HEK293 (cell line): Measurements from ENCODE around the gene UCHL1.
A peak's percentile ranks its signal among the peaks of the same experiment; 100 is the strongest.

Source experiments
- GFI1B ChIP-seq: fragments of 450-650 bp; formaldehyde crosslinking; IDR thresholded peaks from 2 replicates; pipeline ENCODE4 v1.5.1; 2016; ENCODE audit warnings: missing biosample characterization, missing genetic modification characterization
- HOXA7 ChIP-seq: sonication (generic); formaldehyde crosslinking; IDR thresholded peaks from 2 replicates; pipeline ENCODE4 v1.8.1; 2022; ENCODE audit warnings: missing genetic modification reagents, borderline replicate concordance
- MYNN ChIP-seq: fragments of 450-650 bp; formaldehyde crosslinking; IDR thresholded peaks from 2 replicates; pipeline ENCODE4 v1.5.1; 2016; ENCODE audit warnings: missing biosample characterization, missing genetic modification characterization, borderline replicate concordance
- MZF1 ChIP-seq: fragments of 450-650 bp; formaldehyde crosslinking; IDR thresholded peaks from 2 replicates; pipeline ENCODE4 v1.5.1; 2017; ENCODE audit warnings: missing biosample characterization, missing genetic modification characterization, borderline replicate concordance
- OVOL3 ChIP-seq: fragments of 450-650 bp; formaldehyde crosslinking; IDR thresholded peaks from 2 replicates; pipeline ENCODE4 v1.5.1; 2016; ENCODE audit warnings: missing biosample characterization, missing genetic modification characterization
- SP7 ChIP-seq: fragments of 450-650 bp; formaldehyde crosslinking; IDR thresholded peaks from 2 replicates; pipeline ENCODE4 v1.5.1; 2016; ENCODE audit warnings: missing biosample characterization, missing genetic modification characterization
- TCF7L2 ChIP-seq: IDR thresholded peaks from 2 replicates; pipeline ENCODE4 v1.6.1; 2011; ENCODE audit warnings: low read depth, mild to moderate bottlenecking, inconsistent platforms, low read length, moderate library complexity, borderline replicate concordance
- YY1 ChIP-seq: fragments of 450-650 bp; formaldehyde crosslinking; IDR thresholded peaks from 2 replicates; pipeline ENCODE4 v1.5.1; 2018; ENCODE audit warnings: missing biosample characterization, missing genetic modification characterization
- YY2 ChIP-seq: fragments of 450-650 bp; formaldehyde crosslinking; IDR thresholded peaks from 2 replicates; pipeline ENCODE4 v1.5.1; 2016; ENCODE audit warnings: missing biosample characterization, missing genetic modification characterization
- ZBTB1 ChIP-seq: fragments of 450-650 bp; formaldehyde crosslinking; IDR thresholded peaks from 2 replicates; pipeline ENCODE4 v1.5.1; 2016; ENCODE audit warnings: missing biosample characterization, missing genetic modification characterization
- ZBTB17 ChIP-seq: fragments of 450-650 bp; formaldehyde crosslinking; IDR thresholded peaks from 2 replicates; pipeline ENCODE4 v1.5.1; 2016; ENCODE audit warnings: missing biosample characterization, missing genetic modification characterization
- ZBTB48 ChIP-seq: fragments of 450-650 bp; formaldehyde crosslinking; IDR thresholded peaks from 2 replicates; pipeline ENCODE4 v1.5.1; 2016; ENCODE audit warnings: missing biosample characterization, missing genetic modification characterization
- ZFP69B ChIP-seq: fragments of 450-650 bp; formaldehyde crosslinking; IDR thresholded peaks from 2 replicates; pipeline ENCODE4 v1.5.1; 2016; ENCODE audit warnings: missing biosample characterization, missing genetic modification characterization
- ZNF112 ChIP-seq: fragments of 450-650 bp; formaldehyde crosslinking; IDR thresholded peaks from 2 replicates; pipeline ENCODE4 v1.5.0; 2017; ENCODE audit warnings: missing biosample characterization, missing genetic modification characterization
- ZNF114 ChIP-seq: fragments of 450-650 bp; formaldehyde crosslinking; IDR thresholded peaks from 2 replicates; pipeline ENCODE4 v1.5.0; 2017; ENCODE audit warnings: missing biosample characterization, missing genetic modification characterization
- ZNF155 ChIP-seq: fragments of 450-650 bp; formaldehyde crosslinking; IDR thresholded peaks from 2 replicates; pipeline ENCODE4 v1.5.1; 2016; ENCODE audit warnings: missing biosample characterization, missing genetic modification characterization
- ZNF169 ChIP-seq: fragments of 450-650 bp; formaldehyde crosslinking; IDR thresholded peaks from 2 replicates; pipeline ENCODE4 v1.5.1; 2016; ENCODE audit warnings: missing biosample characterization, missing genetic modification characterization
- ZNF184 ChIP-seq: fragments of 450-650 bp; IDR thresholded peaks from 2 replicates; pipeline ENCODE4 v1.5.1; 2018; ENCODE audit warnings: missing biosample characterization, mild to moderate bottlenecking, missing genetic modification characterization
- ZNF2 ChIP-seq: fragments of 450-650 bp; formaldehyde crosslinking; IDR thresholded peaks from 2 replicates; pipeline ENCODE4 v1.5.1; 2016; ENCODE audit warnings: missing biosample characterization, missing genetic modification characterization
- ZNF221 ChIP-seq: fragments of 450-650 bp; formaldehyde crosslinking; IDR thresholded peaks from 2 replicates; pipeline ENCODE4 v1.5.1; 2017; ENCODE audit warnings: missing biosample characterization, missing genetic modification characterization, borderline replicate concordance
- ZNF239 ChIP-seq: fragments of 450-650 bp; formaldehyde crosslinking; IDR thresholded peaks from 2 replicates; pipeline ENCODE4 v1.5.1; 2016; ENCODE audit warnings: missing biosample characterization, missing genetic modification characterization
- ZNF266 ChIP-seq: fragments of 450-650 bp; formaldehyde crosslinking; IDR thresholded peaks from 2 replicates; pipeline ENCODE4 v1.5.1; 2016; ENCODE audit warnings: missing biosample characterization, missing genetic modification characterization, low read depth
- ZNF366 ChIP-seq: fragments of 450-650 bp; formaldehyde crosslinking; conservative IDR thresholded peaks from 2 replicates; pipeline ENCODE4 v1.5.1; 2016; ENCODE audit warnings: missing biosample characterization, missing genetic modification characterization
- ZNF37A ChIP-seq: fragments of 450-650 bp; IDR thresholded peaks from 2 replicates; pipeline ENCODE4 v1.5.1; 2018; ENCODE audit warnings: missing biosample characterization, missing genetic modification characterization
- ZNF423 ChIP-seq: fragments of 450-650 bp; formaldehyde crosslinking; IDR thresholded peaks from 2 replicates; pipeline ENCODE4 v1.5.1; 2016; ENCODE audit warnings: missing biosample characterization, missing genetic modification characterization
- ZNF654 ChIP-seq: fragments of 450-650 bp; formaldehyde crosslinking; IDR thresholded peaks from 2 replicates; pipeline ENCODE4 v1.5.1; 2016; ENCODE audit warnings: low read depth, missing biosample characterization, missing genetic modification characterization
- ZNF660 ChIP-seq: fragments of 450-650 bp; IDR thresholded peaks from 2 replicates; pipeline ENCODE4 v1.5.1; 2018; ENCODE audit warnings: missing biosample characterization, mild to moderate bottlenecking, missing genetic modification characterization
- ZNF701 ChIP-seq: fragments of 450-650 bp; formaldehyde crosslinking; IDR thresholded peaks from 2 replicates; pipeline ENCODE4 v1.5.1; 2016; ENCODE audit warnings: missing biosample characterization, missing genetic modification characterization
- ZNF707 ChIP-seq: fragments of 450-650 bp; formaldehyde crosslinking; IDR thresholded peaks from 2 replicates; pipeline ENCODE4 v1.5.1; 2016; ENCODE audit warnings: missing biosample characterization, missing genetic modification characterization
- ZNF768 ChIP-seq: fragments of 450-650 bp; formaldehyde crosslinking; IDR thresholded peaks from 2 replicates; pipeline ENCODE4 v1.5.1; 2018; ENCODE audit warnings: missing biosample characterization, mild to moderate bottlenecking, missing genetic modification characterization
- ZNF785 ChIP-seq: fragments of 450-650 bp; formaldehyde crosslinking; IDR thresholded peaks from 2 replicates; pipeline ENCODE4 v1.5.1; 2016; ENCODE audit warnings: missing biosample characterization, missing genetic modification characterization
- ZNF792 ChIP-seq: fragments of 450-650 bp; formaldehyde crosslinking; IDR thresholded peaks from 2 replicates; pipeline ENCODE4 v1.5.1; 2016; ENCODE audit warnings: missing biosample characterization, missing genetic modification characterization
- ZSCAN23 ChIP-seq: fragments of 450-650 bp; formaldehyde crosslinking; IDR thresholded peaks from 2 replicates; pipeline ENCODE4 v1.5.1; 2016; ENCODE audit warnings: missing biosample characterization, missing genetic modification characterization
- TF ChIP-seq, protein P1 (sequence below): fragments of 450-650 bp; formaldehyde crosslinking; IDR thresholded peaks from 2 replicates; pipeline ENCODE4 v1.5.1; 2016; ENCODE audit warnings: missing biosample characterization, missing genetic modification characterization
- TF ChIP-seq, protein P2 (sequence below): fragments of 450-650 bp; formaldehyde crosslinking; IDR thresholded peaks from 2 replicates; pipeline ENCODE4 v1.5.1; 2017; ENCODE audit warnings: missing biosample characterization, missing genetic modification characterization
- TF ChIP-seq, protein P3 (sequence below): fragments of 450-650 bp; formaldehyde crosslinking; IDR thresholded peaks from 2 replicates; pipeline ENCODE4 v1.5.1; 2016; ENCODE audit warnings: missing biosample characterization, missing genetic modification characterization
- TF ChIP-seq, protein P4 (sequence below): fragments of 450-650 bp; formaldehyde crosslinking; IDR thresholded peaks from 2 replicates; pipeline ENCODE4 v1.5.1; 2017; ENCODE audit warnings: missing biosample characterization, missing genetic modification characterization
- TF ChIP-seq, protein P5 (sequence below): fragments of 450-650 bp; formaldehyde crosslinking; IDR thresholded peaks from 2 replicates; pipeline ENCODE4 v1.5.1; 2016; ENCODE audit warnings: missing biosample characterization, missing genetic modification characterization

The UCHL1 gene

DNA sequence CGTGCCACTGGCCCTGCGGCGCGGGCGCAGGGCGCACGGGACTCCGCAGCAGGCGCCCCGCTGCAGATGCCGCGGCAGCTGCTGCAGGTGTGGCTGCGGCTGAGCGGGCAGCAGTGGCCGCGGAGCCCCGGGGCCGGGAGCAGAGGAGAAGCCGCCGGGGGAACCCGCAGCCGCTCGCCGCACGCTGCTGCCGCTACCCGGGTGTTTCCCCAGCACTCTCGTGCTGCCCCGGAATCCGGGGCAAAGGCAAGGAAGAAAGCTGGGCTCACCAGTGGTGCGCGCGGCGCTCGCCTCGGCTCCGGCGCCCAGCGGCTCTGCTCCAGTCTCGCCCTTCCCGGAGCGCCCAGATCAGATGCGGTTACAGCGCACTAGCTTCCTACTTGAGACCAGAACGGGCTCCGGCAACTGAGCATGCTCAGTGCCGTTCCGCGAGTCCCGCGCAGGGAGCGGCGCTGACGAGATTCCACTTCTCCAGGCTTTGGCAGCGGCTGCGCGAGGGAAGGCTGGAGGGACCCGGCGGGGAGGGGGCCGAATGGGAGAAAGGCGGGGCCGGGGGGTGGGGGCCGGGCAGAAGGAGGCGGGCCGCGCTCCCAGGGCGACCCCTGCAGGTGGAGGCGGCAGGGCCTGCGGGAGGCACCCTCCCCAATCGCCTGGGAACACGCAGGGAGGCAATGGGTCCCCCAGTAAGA, 42.4 kb upstream of the UCHL1 start, which contains the start of gene APBB2 (continued):
- TF ChIP-seq, protein P1, sequence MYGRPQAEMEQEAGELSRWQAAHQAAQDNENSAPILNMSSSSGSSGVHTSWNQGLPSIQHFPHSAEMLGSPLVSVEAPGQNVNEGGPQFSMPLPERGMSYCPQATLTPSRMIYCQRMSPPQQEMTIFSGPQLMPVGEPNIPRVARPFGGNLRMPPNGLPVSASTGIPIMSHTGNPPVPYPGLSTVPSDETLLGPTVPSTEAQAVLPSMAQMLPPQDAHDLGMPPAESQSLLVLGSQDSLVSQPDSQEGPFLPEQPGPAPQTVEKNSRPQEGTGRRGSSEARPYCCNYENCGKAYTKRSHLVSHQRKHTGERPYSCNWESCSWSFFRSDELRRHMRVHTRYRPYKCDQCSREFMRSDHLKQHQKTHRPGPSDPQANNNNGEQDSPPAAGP (tag by site-specific recombination) = no peak; the same call in 1 of the 2 replicates
- TF ChIP-seq ZNF239 (tag by site-specific recombination) (no peak), ZNF169 (tag by site-specific recombination) (no peak), ZNF654 (peak; percentile 33; the same call in 1 of the 2 replicates), SP7 (tag by site-specific recombination) (0 out of 2 replicates have a peak, but pooled peaks have one; percentile 16), ZFP69B (tag by site-specific recombination) (no peak), ZNF660 (tag by site-specific recombination) (no peak), MYNN (no peak), ZNF792 (tag by site-specific recombination) (no peak), HOXA7 (CRISPR knock-in tag) (no peak), ZBTB17 (peak; percentile 64), ZBTB1 (tag by site-specific recombination) (no peak), ZNF184 (tag by site-specific recombination) (no peak), ZNF701 (tag by site-specific recombination) (no peak), MZF1 (tag by site-specific recombination) (no peak), ZNF366 (no peak), ZNF37A (tag by site-specific recombination) (no peak), ZNF707 (tag by site-specific recombination) (no peak), YY2 (tag by site-specific recombination) (no peak), ZNF2 (tag by site-specific recombination) (no peak), ZBTB48 (0 out of 2 replicates have a peak, but pooled peaks have one; percentile 31), ZNF266 (tag by site-specific recombination) (no peak), ZNF114 (tag by site-specific recombination) (no peak), OVOL3 (no peak), TCF7L2 (no peak), GFI1B (tag by site-specific recombination) (no peak), ZNF112 (tag by site-specific recombination) (no peak), ZSCAN23 (tag by site-specific recombination) (no peak), ZNF785 (no peak), YY1 (tag by site-specific recombination) (no peak), ZNF768 (tag by site-specific recombination) (no peak), ZNF221 (tag by site-specific recombination) (no peak), ZNF155 (no peak), ZNF423 (tag by site-specific recombination) (no peak)
- TF ChIP-seq, protein P2, sequence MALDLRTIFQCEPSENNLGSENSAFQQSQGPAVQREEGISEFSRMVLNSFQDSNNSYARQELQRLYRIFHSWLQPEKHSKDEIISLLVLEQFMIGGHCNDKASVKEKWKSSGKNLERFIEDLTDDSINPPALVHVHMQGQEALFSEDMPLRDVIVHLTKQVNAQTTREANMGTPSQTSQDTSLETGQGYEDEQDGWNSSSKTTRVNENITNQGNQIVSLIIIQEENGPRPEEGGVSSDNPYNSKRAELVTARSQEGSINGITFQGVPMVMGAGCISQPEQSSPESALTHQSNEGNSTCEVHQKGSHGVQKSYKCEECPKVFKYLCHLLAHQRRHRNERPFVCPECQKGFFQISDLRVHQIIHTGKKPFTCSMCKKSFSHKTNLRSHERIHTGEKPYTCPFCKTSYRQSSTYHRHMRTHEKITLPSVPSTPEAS (tag by site-specific recombination) = no peak
- TF ChIP-seq, protein P3, sequence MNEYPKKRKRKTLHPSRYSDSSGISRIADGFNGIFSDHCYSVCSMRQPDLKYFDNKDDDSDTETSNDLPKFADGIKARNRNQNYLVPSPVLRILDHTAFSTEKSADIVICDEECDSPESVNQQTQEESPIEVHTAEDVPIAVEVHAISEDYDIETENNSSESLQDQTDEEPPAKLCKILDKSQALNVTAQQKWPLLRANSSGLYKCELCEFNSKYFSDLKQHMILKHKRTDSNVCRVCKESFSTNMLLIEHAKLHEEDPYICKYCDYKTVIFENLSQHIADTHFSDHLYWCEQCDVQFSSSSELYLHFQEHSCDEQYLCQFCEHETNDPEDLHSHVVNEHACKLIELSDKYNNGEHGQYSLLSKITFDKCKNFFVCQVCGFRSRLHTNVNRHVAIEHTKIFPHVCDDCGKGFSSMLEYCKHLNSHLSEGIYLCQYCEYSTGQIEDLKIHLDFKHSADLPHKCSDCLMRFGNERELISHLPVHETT (tag by site-specific recombination) = no peak
- TF ChIP-seq, protein P4, sequence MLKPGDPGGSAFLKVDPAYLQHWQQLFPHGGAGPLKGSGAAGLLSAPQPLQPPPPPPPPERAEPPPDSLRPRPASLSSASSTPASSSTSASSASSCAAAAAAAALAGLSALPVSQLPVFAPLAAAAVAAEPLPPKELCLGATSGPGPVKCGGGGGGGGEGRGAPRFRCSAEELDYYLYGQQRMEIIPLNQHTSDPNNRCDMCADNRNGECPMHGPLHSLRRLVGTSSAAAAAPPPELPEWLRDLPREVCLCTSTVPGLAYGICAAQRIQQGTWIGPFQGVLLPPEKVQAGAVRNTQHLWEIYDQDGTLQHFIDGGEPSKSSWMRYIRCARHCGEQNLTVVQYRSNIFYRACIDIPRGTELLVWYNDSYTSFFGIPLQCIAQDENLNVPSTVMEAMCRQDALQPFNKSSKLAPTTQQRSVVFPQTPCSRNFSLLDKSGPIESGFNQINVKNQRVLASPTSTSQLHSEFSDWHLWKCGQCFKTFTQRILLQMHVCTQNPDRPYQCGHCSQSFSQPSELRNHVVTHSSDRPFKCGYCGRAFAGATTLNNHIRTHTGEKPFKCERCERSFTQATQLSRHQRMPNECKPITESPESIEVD (tag by site-specific recombination) = no peak
- TF ChIP-seq, protein P5, sequence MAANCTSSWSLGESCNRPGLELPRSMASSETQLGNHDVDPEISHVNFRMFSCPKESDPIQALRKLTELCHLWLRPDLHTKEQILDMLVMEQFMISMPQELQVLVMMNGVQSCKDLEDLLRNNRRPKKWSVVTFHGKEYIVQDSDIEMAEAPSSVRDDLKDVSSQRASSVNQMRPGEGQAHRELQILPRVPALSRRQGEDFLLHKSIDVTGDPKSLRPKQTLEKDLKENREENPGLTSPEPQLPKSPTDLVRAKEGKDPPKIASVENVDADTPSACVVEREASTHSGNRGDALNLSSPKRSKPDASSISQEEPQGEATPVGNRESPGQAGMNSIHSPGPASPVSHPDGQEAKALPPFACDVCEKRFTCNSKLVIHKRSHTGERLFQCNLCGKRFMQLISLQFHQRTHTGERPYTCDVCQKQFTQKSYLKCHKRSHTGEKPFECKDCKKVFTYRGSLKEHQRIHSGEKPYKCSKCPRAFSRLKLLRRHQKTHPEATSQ = no peak
